IPS DF 4.7 (cell line): ENCODE measurements around the gene RIMOC1.

ENCODE experiments used
- DNase-seq: peaks from one replicate; pipeline ENCODE4 v3.0.0-alpha.2; 2013; ENCODE audit warnings: low spot score; ENCODE audit errors: extremely low read depth

RIMOC1 gene, protein sequence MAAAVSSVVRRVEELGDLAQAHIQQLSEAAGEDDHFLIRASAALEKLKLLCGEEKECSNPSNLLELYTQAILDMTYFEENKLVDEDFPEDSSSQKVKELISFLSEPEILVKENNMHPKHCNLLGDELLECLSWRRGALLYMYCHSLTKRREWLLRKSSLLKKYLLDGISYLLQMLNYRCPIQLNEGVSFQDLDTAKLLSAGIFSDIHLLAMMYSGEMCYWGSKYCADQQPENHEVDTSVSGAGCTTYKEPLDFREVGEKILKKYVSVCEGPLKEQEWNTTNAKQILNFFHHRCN

GRCh38 chr5:41903892-41904799 is at the start of gene RIMOC1:
Gene RIMOC1 (plus strand): TSS chr5:41904344. CDS start chr5:41904368, 24 bp downstream.
- peak; percentile 90 for DNase-seq

DNA sequence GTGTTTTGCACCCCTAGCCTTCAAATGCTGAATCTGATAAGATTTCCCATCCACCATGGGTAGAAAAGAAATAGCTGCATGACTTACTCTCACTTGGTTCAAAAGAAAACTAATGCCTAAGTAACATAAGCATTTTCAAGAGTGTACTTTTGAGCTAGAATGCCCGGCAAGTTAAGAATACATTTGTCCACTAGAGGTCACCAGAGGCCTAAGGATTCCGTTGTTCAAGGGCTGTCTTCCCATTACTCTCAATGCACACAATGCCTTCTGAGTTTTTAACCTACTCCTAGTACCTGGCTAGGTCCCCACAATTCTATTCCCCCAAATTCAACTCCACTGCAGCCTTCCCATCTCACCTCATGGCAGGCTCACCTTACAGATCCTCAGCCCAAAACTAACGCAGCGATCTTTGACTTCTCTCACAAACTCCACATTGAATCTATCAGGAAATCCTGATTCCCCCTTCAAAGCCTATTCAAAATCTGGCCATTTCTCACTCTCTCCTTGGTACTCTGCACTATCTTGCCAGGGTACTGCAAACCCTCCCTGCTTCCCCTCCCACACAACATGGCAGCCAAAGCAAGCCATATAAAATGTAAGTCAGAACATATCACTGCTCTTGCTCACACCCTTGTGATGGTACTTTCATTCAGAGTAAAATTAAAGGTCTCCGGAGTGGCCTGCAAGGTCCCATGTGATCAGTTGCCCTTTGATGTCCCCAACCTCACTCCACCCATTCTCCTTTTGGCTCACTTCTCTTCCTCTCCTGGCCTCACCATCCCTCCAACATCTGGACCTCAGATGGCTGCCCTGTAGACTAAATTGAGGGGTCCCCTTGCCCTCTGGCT is 47.3 kb upstream of the RIMOC1 start:
- no peak for DNase-seq

DNA sequence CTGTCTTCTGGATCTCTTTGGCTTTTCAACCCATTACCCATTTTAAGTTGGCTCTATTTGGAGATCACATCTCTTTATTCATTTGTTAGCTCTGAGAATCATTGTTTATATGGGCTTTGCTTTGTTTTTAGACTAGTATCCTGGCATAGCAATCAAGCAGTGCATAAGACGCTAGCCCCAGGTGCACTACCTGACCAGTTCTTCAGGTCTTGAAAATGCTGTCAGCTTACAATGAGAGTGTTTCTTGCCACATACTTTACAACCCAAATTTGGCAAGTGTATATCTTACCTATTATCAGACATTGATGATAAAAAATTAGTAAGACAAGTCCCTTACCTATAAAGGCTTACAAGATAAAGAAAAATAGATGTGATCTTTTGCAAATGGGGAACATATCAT is 46.2 kb upstream of the RIMOC1 start:
- no peak for DNase-seq

DNA sequence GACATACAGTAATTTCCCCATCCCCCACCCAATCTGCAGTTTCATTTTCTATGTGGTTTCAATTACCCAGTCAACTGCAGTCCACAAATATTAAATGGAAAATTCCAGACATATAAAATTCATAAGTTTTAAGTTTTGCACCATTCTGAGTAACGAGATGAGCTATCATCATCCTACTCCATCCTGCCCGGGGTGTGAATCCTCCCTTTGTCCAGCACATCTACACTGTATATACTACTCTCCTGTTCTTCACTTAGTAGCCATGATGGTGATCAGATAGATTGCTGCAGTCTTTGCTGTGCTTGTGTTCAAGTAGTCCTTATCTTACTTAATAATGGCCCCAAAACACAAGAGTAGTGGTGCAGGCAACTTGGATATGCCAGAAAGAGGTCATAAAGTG is 45.3 kb upstream of the RIMOC1 start:
- no peak for DNase-seq

GRCh38 chr5:41863871-41864486 is 40.2 kb upstream of the RIMOC1 start:
- no peak for DNase-seq

GRCh38 chr5:41869151-41869723 is 34.9 kb upstream of the RIMOC1 start:
- DNase-seq = no peak

- DNase-seq = peak; percentile 49
These were observed 34.2 kb upstream of the RIMOC1 start, which contains the start of gene OXCT1 for GRCh38 chr5:41869724-41870626. Gene OXCT1 (minus strand): TSS chr5:41870425. CDS start chr5:41870358, 67 bp downstream.

- DNase-seq = no peak
These were observed 33.5 kb upstream of the RIMOC1 start for GRCh38 chr5:41870627-41871048.

GRCh38 chr5:41871852-41872251 is 32.3 kb upstream of the RIMOC1 start:
- no peak for DNase-seq

DNA sequence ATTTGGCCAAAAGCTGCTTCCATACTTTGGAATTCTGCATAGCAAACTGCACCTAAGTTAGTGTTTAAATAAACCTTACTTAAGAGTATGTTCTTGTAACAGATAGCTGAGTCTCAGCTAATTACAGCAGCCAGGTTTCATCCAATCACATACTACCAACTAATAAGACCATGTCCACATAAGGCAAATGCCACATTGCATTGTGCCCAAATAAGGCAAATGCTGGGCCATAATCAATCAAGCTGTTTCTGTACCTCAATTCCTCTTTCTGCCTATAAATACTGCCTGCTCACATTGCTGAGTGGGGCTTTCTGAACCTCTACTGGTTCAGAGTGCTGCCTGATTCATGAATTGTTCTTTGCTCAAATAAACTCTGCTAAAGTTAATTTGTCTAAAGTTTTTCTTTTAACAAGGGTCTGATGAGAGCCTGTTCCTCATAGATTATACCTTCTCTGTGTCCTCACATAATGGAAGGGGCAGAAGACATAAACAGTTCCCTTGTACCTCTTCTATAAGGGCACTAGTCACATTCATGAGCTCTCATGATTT is 29.6 kb upstream of the RIMOC1 start:
- no peak for DNase-seq

DNA sequence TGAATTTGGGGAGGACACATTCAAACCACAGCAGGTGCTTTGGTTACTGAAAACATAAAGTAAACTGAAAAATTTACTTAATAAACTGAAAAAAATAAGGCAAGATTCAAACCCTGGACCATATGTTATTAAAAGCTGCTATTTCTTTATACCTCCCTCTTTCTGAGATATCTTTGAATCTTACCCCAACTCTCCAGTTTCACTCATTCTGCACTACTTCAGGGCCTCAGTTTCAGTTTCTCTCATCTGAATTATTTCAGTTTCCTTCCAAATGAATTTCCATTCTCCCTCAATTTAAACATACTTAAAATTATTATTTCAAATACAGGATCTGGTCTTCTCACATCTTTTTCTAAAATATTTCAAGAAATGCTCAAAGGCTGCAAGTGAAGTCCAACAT is 29.0 kb upstream of the RIMOC1 start:
- DNase-seq = no peak

GRCh38 chr5:41876678-41877077 is 27.5 kb upstream of the RIMOC1 start:
- DNase-seq = no peak

- DNase-seq = no peak
These were observed 26.7 kb upstream of the RIMOC1 start for GRCh38 chr5:41877408-41877807.

DNA sequence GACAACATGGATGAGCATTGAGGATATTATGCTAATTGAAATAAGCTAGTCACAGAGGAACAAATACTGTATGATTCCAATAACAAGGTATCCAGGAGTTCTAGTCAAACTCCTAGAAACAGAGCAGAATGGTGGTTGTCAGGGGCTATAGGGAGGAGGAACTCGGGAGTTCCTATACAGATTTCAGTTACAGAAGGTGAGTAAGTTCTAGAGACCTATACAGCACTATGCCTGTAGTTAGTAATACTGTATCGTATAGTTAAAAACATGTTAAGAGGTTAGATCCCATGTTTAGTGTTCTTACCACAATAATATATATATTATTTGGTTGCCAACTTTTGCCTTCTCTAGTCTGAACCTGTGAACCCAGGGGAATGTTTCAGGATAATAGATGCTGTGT is 26.0 kb upstream of the RIMOC1 start:
- DNase-seq = no peak

DNA sequence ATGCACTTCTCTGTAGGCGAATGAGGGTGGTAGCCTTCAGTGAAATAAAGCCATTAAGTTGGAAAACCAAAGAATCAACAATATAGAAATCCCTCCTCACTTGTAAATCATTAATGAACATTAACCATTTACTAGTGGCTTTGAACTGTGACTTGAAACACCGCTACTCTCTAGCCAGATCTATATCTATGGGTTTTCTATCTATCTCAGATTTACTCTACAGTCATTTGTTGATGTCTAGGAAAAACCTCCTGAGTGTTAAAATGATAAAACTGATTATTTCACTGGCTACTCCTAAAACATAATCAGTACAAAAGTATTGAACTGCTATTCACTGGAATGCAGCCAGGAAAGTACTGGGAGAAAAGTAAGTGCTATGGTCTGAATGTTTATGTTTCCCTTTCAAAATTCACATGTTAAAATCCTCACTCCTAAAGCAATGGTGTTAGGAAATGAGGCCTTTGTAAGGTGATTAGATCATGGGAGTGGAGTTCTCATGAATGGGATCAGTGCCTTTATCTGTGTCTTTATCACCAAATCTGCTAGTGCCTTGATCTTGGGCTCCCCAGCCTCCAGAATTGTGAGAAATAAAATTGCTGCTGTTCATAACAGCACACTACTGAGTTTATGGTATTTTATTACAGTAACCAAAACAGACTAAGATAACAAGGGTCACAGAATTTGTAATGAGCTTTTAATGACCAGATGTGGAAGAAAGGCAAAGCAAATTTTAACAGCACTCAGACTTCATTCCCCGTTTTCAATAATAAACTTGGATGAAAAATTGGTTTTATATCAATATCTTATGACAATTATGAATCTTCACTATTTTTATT is 25.3 kb upstream of the RIMOC1 start:
- DNase-seq = no peak

- no peak for DNase-seq
These were observed 21.4 kb upstream of the RIMOC1 start for GRCh38 chr5:41882765-41883164.

- DNase-seq = no peak
These were observed 20.9 kb upstream of the RIMOC1 start for GRCh38 chr5:41883243-41883642.

DNA sequence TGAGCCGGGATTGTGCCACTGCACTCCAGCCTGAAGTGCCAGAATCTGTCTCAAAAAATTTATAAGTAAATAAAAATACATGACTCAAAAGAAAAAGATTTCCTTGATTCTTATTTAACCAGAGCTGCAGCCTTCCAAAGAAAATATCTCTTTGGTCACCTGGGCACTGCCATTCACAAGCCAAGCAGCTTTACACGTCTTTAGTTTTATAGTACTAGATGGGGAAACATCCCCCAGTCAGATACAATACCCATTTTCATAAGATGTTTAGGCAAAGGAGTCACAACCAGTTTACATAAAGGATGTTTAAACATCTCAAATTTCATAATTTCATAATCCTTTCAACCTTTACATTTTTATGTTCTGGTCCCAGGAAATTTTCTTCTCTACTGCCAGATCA is 20.2 kb upstream of the RIMOC1 start:
- no peak for DNase-seq

DNA sequence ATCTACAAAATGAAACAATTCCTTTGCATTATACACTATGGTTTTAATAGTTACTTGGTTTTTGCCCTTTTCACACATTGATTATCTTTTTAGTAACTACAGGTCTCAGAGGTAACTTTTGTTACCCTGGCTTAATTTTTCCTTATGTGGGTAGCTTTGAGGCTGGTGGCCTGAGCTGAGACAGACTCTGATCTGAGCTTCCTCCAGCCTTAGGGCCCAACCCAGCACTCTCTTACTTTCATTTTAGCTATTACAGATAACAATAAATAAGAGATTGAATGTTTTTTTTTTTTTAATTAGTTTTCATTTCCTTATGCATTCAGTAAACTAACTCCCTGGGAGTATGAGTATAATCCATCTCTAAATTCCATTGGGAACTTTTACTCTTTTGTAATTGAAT is 18.9 kb upstream of the RIMOC1 start:
- DNase-seq = no peak
